AML-193 (cell line): ENCODE measurements around the gene PLS3.

Experiments
- DNase-seq, 2 experiments: peaks; one replicate each; lab custom pipeline; 2025; lab: John Stamatoyannopoulos, UW

The PLS3 gene

DNA sequence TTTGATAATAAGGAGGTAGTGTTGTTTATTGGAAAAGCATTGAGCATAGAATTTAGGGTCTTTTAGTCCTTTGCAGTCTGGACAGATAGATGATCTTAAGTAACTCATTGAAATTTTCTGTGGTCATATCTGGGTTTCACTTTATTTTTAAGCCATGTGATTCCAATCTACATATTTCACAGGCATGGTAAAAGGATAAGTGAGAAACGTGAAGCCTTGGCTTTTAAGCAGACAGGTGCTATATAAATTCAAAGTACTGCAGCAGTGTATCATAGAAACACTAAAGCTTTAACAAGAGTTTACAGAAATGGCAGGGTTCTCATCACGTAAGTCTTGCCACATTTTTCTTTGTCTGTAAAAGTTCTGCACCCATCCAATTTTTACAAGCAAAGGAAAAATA, 4.9 kb downstream of the PLS3 start:
- DNase-seq: no peak

DNA sequence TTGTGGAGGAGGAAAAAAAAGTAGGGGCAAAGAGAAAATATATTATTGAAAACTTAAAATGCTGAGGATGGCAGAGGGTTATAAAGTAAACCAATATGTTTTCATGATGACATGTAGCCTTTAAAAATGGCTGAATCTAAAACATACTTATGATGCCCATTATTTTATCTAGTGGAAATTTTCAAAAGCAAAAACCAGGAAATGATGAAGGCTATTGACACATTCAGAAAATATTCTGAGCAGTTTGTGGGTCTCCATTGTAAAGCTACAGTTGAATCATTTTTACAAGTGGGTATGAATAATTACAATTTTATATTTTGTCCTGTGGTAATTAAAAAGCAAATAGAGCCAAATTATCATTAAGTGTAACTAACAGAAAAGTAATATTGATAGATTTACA, 10.7 kb downstream of the PLS3 start:
- DNase-seq: no peak

DNA sequence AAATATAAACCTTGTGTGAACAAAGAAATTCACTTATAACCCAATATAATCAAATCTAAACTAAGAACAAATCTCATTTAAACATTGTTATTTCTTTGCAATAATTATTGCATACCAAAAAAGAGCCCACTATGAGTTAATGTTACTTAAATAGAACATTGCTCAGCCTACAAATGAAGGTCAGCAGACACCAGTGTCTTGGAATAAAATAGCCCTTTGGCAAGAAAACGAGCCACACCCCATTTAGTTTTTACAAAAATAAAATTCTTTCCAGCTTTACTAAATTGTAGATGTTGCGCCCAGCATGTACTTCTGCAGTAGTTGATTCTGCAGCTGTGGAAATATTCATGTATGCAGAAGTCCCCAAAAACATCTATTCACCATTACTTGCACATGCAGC, 12.2 kb downstream of the PLS3 start:
- no peak for DNase-seq

DNA sequence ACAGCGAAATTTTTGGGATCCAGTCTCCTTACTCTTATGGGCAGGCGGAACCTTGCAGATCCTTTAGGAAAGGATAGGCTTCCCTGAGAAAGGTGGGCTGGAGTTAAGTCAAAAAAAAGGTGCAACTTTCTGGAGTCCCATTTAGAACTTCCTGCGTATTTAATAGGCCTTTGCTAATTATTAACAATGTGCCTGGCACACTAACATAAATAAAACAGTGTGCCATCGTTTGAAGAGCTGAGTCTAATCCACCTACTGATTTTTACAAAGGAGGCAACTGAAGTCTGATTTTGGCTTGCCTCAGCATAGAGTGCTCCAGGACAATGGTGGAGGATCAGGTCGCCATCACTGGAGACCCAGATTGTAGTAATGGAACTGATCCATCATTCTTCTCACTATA, 15.7 kb downstream of the PLS3 start:
- DNase-seq: no peak

DNA sequence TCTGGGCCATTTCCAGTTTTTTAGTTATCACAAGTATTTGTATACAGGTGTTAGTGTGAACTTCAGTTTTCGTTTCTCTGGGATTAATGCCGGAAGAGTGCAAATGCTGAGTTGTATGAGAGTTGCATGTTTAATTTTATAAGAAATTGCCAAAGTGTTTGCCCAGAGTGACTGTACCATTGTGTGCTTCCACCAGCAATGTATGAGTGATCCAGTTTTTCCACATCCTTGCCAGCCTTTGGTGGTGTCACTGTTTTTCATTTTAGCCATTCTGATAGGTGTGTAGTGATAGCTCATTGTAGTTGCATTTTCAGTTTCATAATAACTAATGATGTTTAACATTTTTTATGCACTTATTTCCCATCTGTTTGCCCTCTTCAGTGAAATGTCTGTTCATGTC, 18.4 kb downstream of the PLS3 start:
- DNase-seq: no peak

DNA sequence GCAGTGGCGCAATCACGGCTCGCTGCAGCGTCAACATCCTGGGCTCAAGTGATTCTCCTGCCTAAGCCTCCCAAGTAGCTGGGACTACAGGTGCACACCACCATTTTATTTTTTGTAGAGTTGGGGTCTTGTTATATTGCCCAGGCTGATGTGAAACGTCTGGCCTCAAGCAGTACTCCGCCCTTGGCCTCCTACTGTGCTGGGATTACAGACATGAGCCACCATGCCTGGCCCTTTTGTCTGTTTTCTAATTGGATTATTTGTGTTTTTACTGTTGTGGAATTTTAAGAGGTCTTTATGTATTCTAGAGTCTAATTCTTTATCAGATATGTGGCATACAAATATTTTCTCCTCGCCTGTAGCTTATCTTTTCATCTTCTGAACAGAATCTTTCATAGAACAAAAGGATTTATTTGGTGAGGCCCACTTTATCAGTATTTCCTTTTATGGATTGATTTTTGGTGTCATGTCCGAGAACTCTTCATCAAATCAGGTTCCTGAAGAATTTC, 18.9 kb downstream of the PLS3 start:
- no peak for DNase-seq

DNA sequence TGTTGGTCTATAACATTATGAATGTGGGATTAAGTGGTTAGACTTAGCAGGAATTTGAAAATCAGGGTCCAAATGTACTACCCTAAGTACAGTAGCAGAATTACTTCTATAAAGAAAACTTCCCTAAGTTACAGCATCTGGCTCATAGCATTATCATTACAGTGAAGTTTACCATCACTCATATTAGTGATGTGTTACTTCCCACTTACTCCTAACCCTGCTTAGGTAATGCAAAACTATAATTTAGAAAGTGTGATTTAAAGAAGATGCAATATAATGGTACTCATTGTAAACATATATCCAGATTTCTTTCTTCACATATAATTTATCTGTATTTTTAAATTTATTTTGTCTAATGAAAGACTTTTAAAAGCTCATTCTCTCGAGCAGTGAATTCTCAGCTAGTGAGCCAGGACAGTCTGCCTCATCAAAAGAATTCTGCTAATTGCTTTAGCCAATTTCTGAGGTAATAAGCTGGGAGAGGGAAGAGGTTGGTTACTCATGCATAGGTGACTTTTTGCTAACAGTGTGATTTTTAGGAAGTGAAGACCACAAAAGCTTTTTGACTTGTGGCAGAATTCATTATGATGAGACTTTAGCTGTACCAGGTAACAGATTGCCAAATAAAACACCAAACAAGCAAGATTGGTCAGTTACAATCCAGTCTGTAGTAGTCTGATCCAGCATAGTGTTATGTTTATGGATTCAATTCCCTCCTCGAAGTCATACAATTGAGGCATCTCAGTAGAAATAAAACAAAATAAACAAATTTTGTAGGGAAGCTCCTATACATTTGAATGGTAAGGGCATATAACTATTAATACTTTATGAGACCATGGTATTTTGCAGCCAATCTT, 21.0 kb downstream of the PLS3 start:
- no peak for DNase-seq

DNA sequence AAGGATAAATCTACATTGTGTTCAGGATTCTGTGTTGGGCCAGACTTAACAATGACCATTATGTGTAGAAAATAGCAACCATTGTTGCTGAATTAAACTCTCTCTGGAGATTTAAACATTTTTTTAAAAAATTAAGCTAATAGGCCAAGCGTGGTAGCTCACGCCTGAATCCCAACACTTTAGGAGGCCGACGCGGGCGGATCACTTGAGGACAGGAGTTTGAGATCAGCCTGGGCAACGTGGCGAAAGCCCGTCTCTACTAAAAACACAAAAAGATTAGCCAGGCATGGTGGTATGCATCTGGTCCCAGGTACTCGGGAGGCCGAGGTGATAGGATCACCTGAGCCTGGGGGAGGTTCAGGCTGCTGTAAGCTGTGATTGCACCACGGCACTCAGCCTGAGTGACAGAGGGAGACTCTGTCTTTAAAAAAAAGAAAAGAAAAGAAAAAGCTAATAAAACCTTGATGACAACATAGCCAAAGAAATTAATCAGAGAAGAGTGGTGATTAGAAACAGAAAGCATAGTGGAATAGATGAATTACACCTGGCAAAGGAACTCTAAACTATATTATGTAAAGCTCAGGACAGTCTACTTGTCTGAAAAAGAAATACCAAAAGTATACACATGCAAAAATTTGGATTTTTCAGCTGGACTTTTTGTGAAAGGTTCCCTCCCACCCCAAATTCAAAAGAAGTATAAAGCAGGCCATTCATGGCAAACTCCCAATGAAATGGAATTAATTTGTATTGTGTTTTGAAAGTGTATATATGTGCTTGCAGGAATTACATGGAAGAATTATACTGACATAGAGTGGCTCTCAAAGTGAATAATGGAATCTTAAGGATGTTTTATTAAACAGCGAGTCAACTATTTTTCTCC, 21.9 kb downstream of the PLS3 start:
- DNase-seq: no peak

DNA sequence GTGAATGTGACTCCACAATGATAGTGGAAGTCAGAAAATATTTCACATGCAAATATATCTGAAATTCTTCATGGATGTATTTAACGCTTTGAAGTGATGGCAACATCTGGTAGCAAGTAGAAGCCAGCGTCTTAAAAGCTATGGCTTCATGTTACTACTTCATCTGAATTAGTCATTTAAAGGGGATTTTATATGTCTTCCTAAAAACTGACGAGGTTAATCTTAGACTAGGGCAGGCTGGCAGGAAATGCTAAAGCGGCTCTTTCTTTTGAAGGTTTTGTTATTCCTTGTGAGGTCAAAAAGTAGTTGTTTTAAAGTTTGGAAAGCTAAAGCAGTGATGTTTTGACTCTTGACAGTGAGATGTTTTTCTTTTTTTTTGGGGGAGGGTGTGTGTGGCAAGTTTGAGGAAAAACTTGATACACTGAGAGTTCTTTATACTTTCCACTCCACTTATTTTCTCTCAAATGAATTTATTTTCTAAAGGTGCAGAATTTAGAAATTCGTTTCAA, 22.6 kb downstream of the PLS3 start:
- DNase-seq: no peak

DNA sequence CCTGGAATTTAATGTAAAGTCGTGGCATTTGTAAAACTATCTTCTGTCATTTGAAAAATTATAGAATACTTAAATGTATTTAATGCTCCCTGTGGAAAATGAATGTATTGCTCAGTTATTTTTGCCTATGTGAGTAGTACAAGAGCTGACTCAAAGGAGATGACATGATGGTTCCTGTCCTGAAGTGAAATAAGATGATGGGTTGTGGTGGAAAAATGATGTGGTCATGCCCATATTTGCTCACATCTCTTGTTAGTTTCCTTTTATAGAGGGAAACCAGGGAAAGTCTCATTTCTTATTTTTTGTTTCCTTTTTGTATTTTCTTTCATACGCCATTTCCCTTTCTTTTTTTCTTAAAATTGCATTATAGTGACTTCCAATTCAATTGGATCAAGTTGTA, 23.7 kb downstream of the PLS3 start:
- no peak for DNase-seq

DNA sequence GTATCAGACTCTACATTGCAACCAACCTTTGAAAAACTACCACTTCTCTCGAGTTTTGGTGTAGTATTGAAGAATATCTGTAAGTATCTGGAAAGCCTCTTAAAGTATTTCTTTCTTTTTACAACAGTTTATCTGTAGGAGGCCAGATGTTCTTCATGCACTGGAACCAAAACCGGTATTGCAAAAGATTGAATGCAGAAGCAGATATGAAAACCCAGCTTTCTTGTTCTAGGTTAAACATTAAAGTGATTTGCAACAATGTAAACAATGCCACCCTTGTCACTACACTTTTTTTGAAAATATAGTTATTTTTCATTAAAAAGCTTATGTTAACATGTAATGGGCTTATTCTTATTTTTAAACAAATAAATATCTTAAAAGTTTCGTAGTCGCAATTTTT, 27.2 kb downstream of the PLS3 start:
- DNase-seq: no peak

DNA sequence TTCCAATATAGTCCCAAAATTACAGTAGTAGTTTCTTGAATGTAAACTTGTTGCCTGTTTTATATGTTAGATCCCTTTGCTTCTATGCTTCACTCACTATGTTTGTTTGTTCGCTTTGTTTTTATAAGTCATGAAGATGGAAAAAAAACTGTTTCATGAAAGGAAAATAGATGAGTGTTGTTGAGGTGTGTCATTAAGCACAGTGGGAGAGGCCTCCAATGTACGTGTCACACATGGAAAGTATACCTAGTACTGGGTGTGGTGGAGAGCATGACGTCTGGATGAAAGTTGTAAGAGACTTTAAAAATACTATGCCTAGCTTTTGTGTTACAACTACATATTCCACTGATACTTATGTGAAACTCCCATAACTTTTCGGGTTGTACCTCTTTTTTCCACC, 28.4 kb downstream of the PLS3 start:
- DNase-seq: no peak

DNA sequence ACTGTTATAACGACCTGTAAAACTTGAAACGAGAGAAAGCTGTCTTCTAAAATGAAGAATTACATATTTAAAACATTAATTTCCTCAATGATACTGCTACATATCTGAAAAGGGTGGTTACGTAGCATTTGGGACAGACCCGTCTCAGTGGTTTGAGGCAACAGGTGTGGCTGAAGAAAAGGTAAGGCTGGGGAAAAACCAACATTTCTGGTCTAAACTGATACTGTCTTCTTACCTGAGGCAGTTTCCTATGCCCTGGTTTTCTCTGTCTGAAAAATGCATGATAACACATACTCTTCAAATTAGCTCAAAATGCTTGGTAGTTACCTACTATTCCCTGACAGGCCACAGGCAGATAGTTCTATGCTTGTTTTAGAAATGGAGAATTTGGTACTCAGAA, 30.4 kb downstream of the PLS3 start:
- DNase-seq: no peak

DNA sequence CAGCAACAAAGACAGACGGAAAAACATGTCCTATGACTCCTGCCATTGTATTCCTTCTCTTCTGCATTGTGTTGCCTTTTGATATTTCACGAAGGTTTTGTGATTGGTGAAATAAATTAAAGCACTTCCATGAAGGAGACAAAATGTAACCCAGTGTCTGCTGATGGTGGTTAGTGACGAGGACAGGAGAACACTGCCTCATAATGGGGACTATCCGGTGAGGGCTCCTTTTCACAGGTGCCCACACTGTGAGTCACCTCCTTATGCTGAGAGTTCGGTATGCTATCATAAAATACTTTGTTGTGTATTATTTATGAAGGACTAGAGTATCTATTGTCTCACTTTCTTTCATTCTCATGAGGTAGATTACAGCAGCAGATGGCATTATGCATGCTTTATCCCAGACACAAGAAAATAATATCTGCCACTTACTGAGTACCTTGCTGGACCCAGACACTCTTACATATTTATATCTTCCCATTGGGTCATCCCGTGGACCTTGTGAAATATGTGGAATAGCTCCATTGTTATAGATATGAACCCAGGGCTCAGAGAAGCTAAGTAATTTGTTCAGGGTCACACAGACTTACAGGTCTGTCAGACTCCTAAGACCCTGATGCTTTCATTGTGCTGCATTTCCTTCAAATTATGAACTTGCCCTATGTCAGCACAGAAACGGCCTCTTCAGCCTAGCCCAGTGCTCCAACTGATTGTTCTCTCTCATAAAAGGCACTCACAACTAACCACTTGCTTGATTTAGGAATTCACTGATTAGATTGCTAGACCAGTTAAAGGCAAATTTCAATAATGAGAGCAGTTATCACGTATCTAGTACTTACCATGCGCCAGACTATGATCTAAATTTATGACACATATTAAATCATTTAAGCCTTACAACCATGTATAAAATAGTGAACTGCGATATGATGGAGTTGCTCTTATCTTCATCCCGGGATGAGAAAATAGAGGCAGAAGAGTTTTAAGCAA, 31.2 kb downstream of the PLS3 start:
- DNase-seq: no peak

DNA sequence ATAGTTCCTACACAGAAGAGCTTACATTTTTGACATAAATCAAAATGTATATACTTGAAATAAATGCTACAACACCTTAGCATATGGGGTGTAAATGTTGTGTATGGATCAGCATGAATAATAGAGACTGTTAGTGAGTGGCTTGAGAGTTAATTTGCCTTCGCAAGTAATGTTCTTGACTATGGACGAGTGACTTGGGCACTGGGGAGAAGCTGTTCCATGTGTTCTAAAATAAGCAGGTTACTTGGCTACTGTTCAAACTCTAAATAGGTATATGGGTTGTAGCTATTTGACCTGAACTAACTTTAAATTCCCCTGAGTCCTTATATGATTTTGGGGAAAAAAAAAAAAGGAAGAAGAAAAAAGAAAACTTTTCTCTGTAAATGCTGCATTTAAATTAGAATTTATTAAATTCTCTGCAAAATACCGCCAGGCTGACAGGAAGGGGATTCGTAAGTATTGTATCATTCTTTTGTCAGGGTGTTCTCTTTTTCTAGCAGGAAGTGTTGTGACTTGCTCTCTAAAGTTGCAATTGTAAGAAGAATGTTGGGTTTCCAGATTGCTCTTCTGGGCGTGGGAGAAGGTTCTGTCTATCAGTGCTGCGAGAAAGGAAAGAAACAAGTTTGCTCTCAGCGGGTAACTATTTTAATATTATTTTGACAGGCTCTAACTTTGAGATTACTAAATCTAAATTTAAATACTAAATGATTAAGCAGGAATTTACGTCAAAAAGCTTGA, 32.2 kb downstream of the PLS3 start:
- DNase-seq: no peak

DNA sequence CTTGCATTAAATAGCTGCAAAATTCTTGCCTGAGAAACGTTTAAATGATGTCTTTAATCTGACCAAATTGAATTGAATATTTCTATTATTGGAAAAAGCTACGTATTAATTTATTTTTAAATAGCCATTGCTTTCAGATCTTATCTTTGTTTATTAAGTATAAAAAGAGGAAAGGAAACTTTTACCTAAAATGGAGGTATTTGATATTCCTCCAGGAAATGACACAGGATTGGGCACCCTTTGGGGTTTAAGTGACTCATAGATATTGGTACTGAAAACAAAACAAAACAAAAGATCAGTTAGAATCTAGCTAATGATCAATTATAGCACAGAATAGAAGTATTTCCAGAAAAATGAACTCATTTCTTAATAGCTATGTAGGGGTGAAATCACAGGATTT, 34.1 kb downstream of the PLS3 start:
- DNase-seq: no peak

DNA sequence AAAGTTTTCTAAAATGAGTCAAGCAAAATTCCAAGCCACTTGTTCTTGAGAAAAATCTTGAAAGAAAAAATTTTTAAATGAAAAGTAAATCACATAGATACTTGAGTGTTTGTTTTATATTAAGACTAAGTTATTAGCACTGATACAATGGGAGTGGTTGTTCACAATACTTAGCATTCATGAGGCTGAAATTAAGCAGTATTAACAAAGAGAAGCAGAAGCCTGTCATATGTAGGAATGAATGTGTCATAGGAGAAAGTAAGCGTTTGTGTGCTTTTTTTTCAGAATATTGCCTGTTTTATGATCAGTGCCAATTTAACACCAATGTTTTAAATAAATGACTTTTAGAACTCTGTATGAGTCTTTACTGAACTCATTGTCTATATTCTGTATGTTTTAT, 37.6 kb downstream of the PLS3 start:
- DNase-seq: no peak

DNA sequence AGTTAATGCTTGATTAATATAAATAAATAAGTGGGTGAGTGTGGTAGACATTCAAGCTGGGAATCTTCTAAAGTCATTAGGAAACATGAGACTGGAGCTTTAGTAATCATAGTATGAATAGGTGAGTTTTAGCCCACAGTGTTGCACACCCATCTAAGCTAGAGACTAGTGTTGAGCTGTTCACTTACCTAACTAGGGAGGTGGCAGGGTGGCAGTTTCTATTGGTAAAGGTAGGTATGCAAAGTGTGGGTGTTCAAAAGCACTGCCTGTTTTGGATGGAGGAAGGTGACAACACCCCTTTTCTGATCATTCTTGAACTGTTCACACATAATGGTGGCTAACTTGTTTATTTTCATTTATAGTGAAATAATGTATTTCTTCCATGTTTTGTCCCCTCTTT, 41.3 kb downstream of the PLS3 start:
- no peak for DNase-seq

DNA sequence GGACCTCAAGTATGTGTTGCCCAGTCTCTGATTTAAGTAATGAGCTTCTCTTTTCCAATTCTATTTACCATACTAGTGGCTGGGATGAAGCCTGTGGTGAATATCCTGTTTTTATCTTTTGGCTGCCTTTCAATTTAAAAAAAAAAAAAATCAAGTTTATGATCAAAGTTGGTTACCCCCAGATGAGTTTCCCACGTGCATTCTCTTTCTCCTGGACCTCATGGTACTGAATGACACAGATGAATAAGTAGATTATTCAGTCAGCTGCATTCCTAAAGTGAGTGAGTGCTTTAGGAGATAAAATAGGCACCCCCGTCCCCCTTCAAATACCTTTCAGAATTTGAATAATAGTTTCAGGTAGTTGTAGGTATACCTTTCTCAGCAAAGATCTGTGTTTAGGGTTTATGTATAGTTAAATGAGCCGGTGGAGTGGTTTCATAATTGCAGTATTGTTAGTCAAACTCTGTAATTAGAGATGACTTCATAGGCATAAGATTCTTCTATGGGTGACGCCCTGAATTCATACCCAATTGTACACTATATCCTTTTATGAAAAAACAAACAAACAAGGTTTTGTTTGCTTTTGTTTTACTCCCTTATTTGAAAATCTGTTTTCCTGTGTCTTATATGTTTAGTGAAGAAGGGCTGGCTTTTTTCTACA, 41.9 kb downstream of the PLS3 start:
- no peak for DNase-seq

DNA sequence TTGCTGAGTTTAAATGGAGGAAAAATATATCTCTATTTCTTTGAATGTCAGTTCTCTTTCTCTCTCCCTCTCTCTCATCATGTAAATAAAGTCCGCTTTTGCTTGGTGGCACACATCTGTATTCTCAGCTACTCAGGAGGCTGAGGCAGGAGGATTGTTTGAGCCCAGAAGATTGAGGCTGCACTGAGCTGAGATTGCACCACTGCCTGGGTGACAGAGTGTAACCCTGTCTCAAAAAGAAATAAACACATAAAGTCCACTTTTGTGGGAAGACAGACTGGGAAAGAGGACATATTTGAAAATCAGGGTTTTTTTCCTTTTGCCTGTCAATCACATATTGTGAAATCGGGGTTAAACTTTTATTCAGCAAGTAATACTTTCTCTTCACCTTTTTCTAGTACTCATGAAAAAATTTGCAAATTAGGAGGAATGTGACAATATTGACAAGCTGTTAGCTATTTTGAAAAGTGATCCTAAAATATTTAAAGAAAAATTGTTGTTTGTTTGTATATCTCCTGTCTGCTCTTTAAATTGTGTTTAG, 42.6 kb downstream of the PLS3 start:
- DNase-seq: no peak
